ENCODE results near the gene CENPP.

The CENPP gene

GRCh38 chr9:92426501-92427145 lies 100.9 kb downstream of the CENPP start:
- H3K4me3 Mint-ChIP-seq = no peak overlapping the region
- H3K36me3 Mint-ChIP-seq (ENCODE audit: insufficient read depth) = no peaks in the 10 kb centered on the region
- H3K27me3 Mint-ChIP-seq = no peaks in the 10 kb centered on the region
- H3K27ac Mint-ChIP-seq = no peak overlapping the region
- H3K4me1 Mint-ChIP-seq (ENCODE audit: low read depth in 2 of 2) = no peaks in the 10 kb centered on the region
- DNase-seq (no peak), ATAC-seq (replicated peaks) (no peak)
- no peaks in the 10 kb centered on the region for H3K9me3 Mint-ChIP-seq

GRCh38 chr9:92429836-92430235 lies 104.1 kb downstream of the CENPP start:
- Mint-ChIP-seq H3K4me3 (no peak overlapping the region), H3K36me3 (ENCODE audit: insufficient read depth) (no peaks in the 10 kb centered on the region), H3K27me3 (no peaks in the 10 kb centered on the region), H3K4me1 (ENCODE audit: low read depth in 2 of 2) (no peaks in the 10 kb centered on the region), H3K27ac (no peak overlapping the region), H3K9me3 (no peaks in the 10 kb centered on the region)
- DNase-seq (no peak), ATAC-seq (replicated peaks) (no peak)

- Mint-ChIP-seq H3K4me1 (ENCODE audit: low read depth in 2 of 2) (no peaks in the 10 kb centered on the region), H3K9me3 (no peaks in the 10 kb centered on the region), H3K27me3 (no peaks in the 10 kb centered on the region), H3K4me3 (no peak overlapping the region), H3K36me3 (ENCODE audit: insufficient read depth) (no peaks in the 10 kb centered on the region), H3K27ac (no peak overlapping the region)
- no peak for ATAC-seq (replicated peaks)
- DNase-seq = no peak
Observed at GRCh38 chr9:92432350-92432749, 106.6 kb downstream of the CENPP start.

GRCh38 chr9:92432972-92433548 lies 107.3 kb downstream of the CENPP start:
- no peak for ATAC-seq (replicated peaks)
- Mint-ChIP-seq H3K27ac (no peak overlapping the region), H3K36me3 (ENCODE audit: insufficient read depth) (no peaks in the 10 kb centered on the region), H3K4me3 (no peak overlapping the region), H3K9me3 (no peaks in the 10 kb centered on the region), H3K4me1 (ENCODE audit: low read depth in 2 of 2) (no peaks in the 10 kb centered on the region), H3K27me3 (no peaks in the 10 kb centered on the region)
- DNase-seq = no peak

GRCh38 chr9:92435263-92435662 lies 109.5 kb downstream of the CENPP start:
- Mint-ChIP-seq H3K27ac (no peak overlapping the region), H3K4me3 (no peak overlapping the region), H3K27me3 (no peaks in the 10 kb centered on the region), H3K4me1 (ENCODE audit: low read depth in 2 of 2) (peaks cover under 1% of the 10 kb centered on the region in 2 donors), H3K36me3 (ENCODE audit: insufficient read depth) (no peaks in the 10 kb centered on the region), H3K9me3 (no peaks in the 10 kb centered on the region)
- DNase-seq = no peak
- ATAC-seq (replicated peaks) = no peak

GRCh38 chr9:92438900-92439526 lies 113.3 kb downstream of the CENPP start:
- Mint-ChIP-seq H3K36me3 (ENCODE audit: insufficient read depth) (no peaks in the 10 kb centered on the region), H3K9me3 (no peaks in the 10 kb centered on the region), H3K27me3 (no peaks in the 10 kb centered on the region), H3K27ac (peak overlapping the region in 1 of 2 donors; percentile 97), H3K4me3 (no peak overlapping the region), H3K4me1 (ENCODE audit: low read depth in 2 of 2) (peaks cover 4 to 12% of the 10 kb centered on the region in 2 donors)
- no peak for DNase-seq
- no peak for ATAC-seq (replicated peaks)

GRCh38 chr9:92439921-92440750 lies 114.4 kb downstream of the CENPP start:
- H3K9me3 Mint-ChIP-seq = no peaks in the 10 kb centered on the region
- H3K4me3 Mint-ChIP-seq = peak overlapping the region; percentile 64 to 75
- peak overlapping the region; percentile 87 to 97 for H3K27ac Mint-ChIP-seq
- H3K36me3 Mint-ChIP-seq (ENCODE audit: insufficient read depth) = no peaks in the 10 kb centered on the region
- H3K27me3 Mint-ChIP-seq = no peaks in the 10 kb centered on the region
- peaks cover 4 to 12% of the 10 kb centered on the region in 2 donors for H3K4me1 Mint-ChIP-seq (ENCODE audit: low read depth in 2 of 2)
- DNase-seq (no peak), ATAC-seq (replicated peaks) (no peak)

- H3K4me1 Mint-ChIP-seq (ENCODE audit: low read depth in 2 of 2) = peaks cover 4 to 12% of the 10 kb centered on the region in 2 donors
- H3K27me3 Mint-ChIP-seq = no peaks in the 10 kb centered on the region
- H3K27ac Mint-ChIP-seq = peak overlapping the region; percentile 87 to 97
- peak overlapping the region; percentile 64 to 75 for H3K4me3 Mint-ChIP-seq
- no peaks in the 10 kb centered on the region for H3K9me3 Mint-ChIP-seq
- peak; percentile 86 for ATAC-seq (replicated peaks)
- DNase-seq = peak in 1 of 3 experiments; percentile 20
- H3K36me3 Mint-ChIP-seq (ENCODE audit: insufficient read depth) = no peaks in the 10 kb centered on the region
Observed at GRCh38 chr9:92440751-92441046, 114.9 kb downstream of the CENPP start.

- DNase-seq (no peak), ATAC-seq (replicated peaks) (no peak)
- H3K4me3 Mint-ChIP-seq = no peak overlapping the region
- H3K4me1 Mint-ChIP-seq (ENCODE audit: low read depth in 2 of 2) = peaks cover 4 to 12% of the 10 kb centered on the region in 2 donors
- no peaks in the 10 kb centered on the region for H3K27me3 Mint-ChIP-seq
- no peaks in the 10 kb centered on the region for H3K9me3 Mint-ChIP-seq
- no peaks in the 10 kb centered on the region for H3K36me3 Mint-ChIP-seq (ENCODE audit: insufficient read depth)
- H3K27ac Mint-ChIP-seq = no peak overlapping the region
Observed at GRCh38 chr9:92444841-92445240, 119.1 kb downstream of the CENPP start.

- Mint-ChIP-seq H3K27ac (no peak overlapping the region), H3K9me3 (no peaks in the 10 kb centered on the region), H3K4me1 (ENCODE audit: low read depth in 2 of 2) (no peaks in the 10 kb centered on the region), H3K4me3 (no peak overlapping the region), H3K36me3 (ENCODE audit: insufficient read depth) (no peaks in the 10 kb centered on the region), H3K27me3 (no peaks in the 10 kb centered on the region)
- ATAC-seq (replicated peaks) = no peak
- DNase-seq = no peak
Observed at GRCh38 chr9:92446536-92446935, 120.8 kb downstream of the CENPP start.

- Mint-ChIP-seq H3K36me3 (ENCODE audit: insufficient read depth) (no peaks in the 10 kb centered on the region), H3K4me1 (ENCODE audit: low read depth in 2 of 2) (no peaks in the 10 kb centered on the region), H3K9me3 (no peaks in the 10 kb centered on the region), H3K4me3 (no peak overlapping the region), H3K27ac (no peak overlapping the region), H3K27me3 (no peaks in the 10 kb centered on the region)
- no peak for ATAC-seq (replicated peaks)
- no peak for DNase-seq
Observed at GRCh38 chr9:92455217-92455616, 129.5 kb downstream of the CENPP start.

GRCh38 chr9:92457576-92457975 lies 131.8 kb downstream of the CENPP start:
- Mint-ChIP-seq H3K27ac (no peak overlapping the region), H3K4me3 (no peak overlapping the region), H3K4me1 (ENCODE audit: low read depth in 2 of 2) (no peaks in the 10 kb centered on the region), H3K9me3 (no peaks in the 10 kb centered on the region), H3K27me3 (no peaks in the 10 kb centered on the region), H3K36me3 (ENCODE audit: insufficient read depth) (no peaks in the 10 kb centered on the region)
- no peak for DNase-seq
- no peak for ATAC-seq (replicated peaks)

GRCh38 chr9:92463387-92463786 lies 137.6 kb downstream of the CENPP start:
- Mint-ChIP-seq H3K9me3 (no peaks in the 10 kb centered on the region), H3K27ac (no peak overlapping the region), H3K27me3 (no peaks in the 10 kb centered on the region), H3K4me1 (ENCODE audit: low read depth in 2 of 2) (no peaks in the 10 kb centered on the region), H3K4me3 (no peak overlapping the region), H3K36me3 (ENCODE audit: insufficient read depth) (no peaks in the 10 kb centered on the region)
- ATAC-seq (replicated peaks) = no peak
- no peak for DNase-seq

GRCh38 chr9:92463984-92464383 lies 138.2 kb downstream of the CENPP start:
- no peak overlapping the region for H3K27ac Mint-ChIP-seq

More at GRCh38 chr9:92463984-92464383, 138.2 kb downstream of the CENPP start:
- Mint-ChIP-seq H3K9me3 (no peaks in the 10 kb centered on the region), H3K4me1 (ENCODE audit: low read depth in 2 of 2) (no peaks in the 10 kb centered on the region), H3K36me3 (ENCODE audit: insufficient read depth) (no peaks in the 10 kb centered on the region), H3K27me3 (no peaks in the 10 kb centered on the region), H3K4me3 (no peak overlapping the region)
- ATAC-seq (replicated peaks) = no peak
- DNase-seq = no peak
